Peyer's patch (tissue), 4 donors: ENCODE results near the gene GLI3. TPM values are rescaled to one million over a fixed set of nuclear protein-coding genes. Genes with fewer than 3 reads are reported as not detected.

Source experiments
- DNase-seq, 3 donors: peaks; one replicate each; pipeline ENCODE4 v3.0.0-alpha.2; 2017 to 2019
- H3K27ac ChIP-seq, 4 donors: fragments of 200-600 bp; sonication (generic); one replicate each; pipeline ENCODE4 v1.5.1; 2016 to 2019
- H3K27me3 ChIP-seq, 2 donors: fragments of 200-600 bp; sonication (generic); one replicate each; pipeline ENCODE4 v1.5.1; 2019
- H3K36me3 ChIP-seq, 3 donors: fragments of 200-600 bp; sonication (generic); one replicate each; pipeline ENCODE4 v1.5.1; 2016 to 2019
- H3K4me1 ChIP-seq, 4 donors: fragments of 200-600 bp; sonication (generic); one replicate each; pipeline ENCODE4 v1.5.1; 2016 to 2019
- H3K4me3 ChIP-seq, 4 donors: fragments of 200-600 bp; sonication (generic); 1 replicate in 3 of 4; 2 replicates in 1 of 4; pipeline ENCODE4 v1.5.1; 2016 to 2019; ENCODE audit warnings: mild to moderate bottlenecking in 1 of 4
- H3K9me3 ChIP-seq, 4 donors: fragments of 200-600 bp; sonication (generic); one replicate each; pipeline ENCODE4 v1.5.1; 2016 to 2019; ENCODE audit warnings: mild to moderate bottlenecking in 1 of 4
- POLR2A ChIP-seq, 2 donors: fragments of 450-650 bp; IDR thresholded peaks; one replicate each; pipeline ENCODE4 v1.5.1; 2017; ENCODE audit warnings: antibody characterized with exemption in 2 of 2, mild to moderate bottlenecking in 2 of 2, moderate library complexity in 2 of 2
- total RNA-seq, 4 donors: library from RNA; depleted of rRNA; stranded (reverse); fragments of >200 nt; gene quantifications; one replicate each; pipeline ENCODE4 v1.1.0, GENCODE V29; 2016
- TF ChIP-seq, protein P1 (sequence below), 6 experiments: fragments of 450-650 bp in 4 of 6; fragments of 200-600 bp in 2 of 6; sonication (generic) in 1 of 6; IDR thresholded peaks; one replicate each; pipeline ENCODE4 v1.5.1; 2017 to 2019; ENCODE audit warnings: antibody characterized with exemption in 6 of 6, mild to moderate bottlenecking in 3 of 6, moderate library complexity in 1 of 6

GLI3 gene
- total RNA-seq, 4 donors from 2014 or later = 0.53 to 30.5 (median 3.1) TPM

- H3K27me3 ChIP-seq = no peaks in the 10 kb centered on the region
- no peak overlapping the region for H3K27ac ChIP-seq
- peaks cover 0 to 5% (median 0%) of the 10 kb centered on the region in 4 donors for H3K4me1 ChIP-seq
- DNase-seq = no peak
- TF ChIP-seq, protein P1, sequence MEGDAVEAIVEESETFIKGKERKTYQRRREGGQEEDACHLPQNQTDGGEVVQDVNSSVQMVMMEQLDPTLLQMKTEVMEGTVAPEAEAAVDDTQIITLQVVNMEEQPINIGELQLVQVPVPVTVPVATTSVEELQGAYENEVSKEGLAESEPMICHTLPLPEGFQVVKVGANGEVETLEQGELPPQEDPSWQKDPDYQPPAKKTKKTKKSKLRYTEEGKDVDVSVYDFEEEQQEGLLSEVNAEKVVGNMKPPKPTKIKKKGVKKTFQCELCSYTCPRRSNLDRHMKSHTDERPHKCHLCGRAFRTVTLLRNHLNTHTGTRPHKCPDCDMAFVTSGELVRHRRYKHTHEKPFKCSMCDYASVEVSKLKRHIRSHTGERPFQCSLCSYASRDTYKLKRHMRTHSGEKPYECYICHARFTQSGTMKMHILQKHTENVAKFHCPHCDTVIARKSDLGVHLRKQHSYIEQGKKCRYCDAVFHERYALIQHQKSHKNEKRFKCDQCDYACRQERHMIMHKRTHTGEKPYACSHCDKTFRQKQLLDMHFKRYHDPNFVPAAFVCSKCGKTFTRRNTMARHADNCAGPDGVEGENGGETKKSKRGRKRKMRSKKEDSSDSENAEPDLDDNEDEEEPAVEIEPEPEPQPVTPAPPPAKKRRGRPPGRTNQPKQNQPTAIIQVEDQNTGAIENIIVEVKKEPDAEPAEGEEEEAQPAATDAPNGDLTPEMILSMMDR (IDR thresholded peaks at IDR 0.05) = no peak
- no peak for TF ChIP-seq POLR2A (IDR thresholded peaks at IDR 0.05)
- H3K4me3 ChIP-seq = no peak overlapping the region
- no peaks in the 10 kb centered on the region for H3K9me3 ChIP-seq
- H3K36me3 ChIP-seq = no peaks in the 10 kb centered on the region
Observed at GRCh38 chr7:42156291-42156865, 80.6 kb downstream of the GLI3 start.

DNA sequence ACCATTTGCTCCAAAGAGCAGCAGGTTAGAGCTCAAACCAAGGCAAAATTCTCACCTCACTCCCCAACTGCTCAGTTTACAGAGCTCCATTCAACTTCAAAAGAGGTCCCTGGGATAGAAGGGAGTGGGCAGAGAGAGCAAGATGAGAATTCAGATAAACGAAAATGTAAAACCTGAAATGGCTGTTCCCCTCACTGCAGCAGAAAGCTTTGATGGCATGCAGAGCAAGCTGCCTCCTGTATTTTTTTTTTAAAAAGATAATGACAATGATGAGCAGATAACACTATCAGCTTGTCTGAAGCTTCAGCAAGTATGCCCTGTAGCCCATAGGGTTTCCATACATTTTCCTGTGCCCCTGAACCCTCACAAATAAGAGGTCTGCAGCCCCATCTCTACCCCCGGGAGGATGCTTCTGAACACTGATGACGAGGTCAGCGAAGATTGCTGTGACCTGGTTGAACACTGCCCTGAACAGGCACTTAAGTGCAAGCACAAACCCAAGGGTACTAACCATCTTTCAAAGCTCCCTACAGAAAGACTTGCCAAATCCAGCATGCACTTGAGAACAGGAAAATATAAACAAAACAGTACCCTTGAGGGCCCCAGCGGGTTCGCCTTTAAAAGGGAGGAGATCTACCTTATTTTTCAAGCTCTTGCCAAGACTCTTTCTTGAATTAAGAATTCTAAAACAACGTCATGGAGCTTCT is 81.3 kb downstream of the GLI3 start:
- TF ChIP-seq, protein P1 (IDR thresholded peaks at IDR 0.05) = no peak
- no peak for TF ChIP-seq POLR2A (IDR thresholded peaks at IDR 0.05)
- no peak overlapping the region for H3K4me3 ChIP-seq
- H3K27ac ChIP-seq = no peak overlapping the region
- H3K27me3 ChIP-seq = no peaks in the 10 kb centered on the region
- H3K36me3 ChIP-seq = no peaks in the 10 kb centered on the region
- H3K4me1 ChIP-seq = peaks cover 0 to 5% (median 0%) of the 10 kb centered on the region in 4 donors
- DNase-seq = no peak
- H3K9me3 ChIP-seq = no peaks in the 10 kb centered on the region

DNA sequence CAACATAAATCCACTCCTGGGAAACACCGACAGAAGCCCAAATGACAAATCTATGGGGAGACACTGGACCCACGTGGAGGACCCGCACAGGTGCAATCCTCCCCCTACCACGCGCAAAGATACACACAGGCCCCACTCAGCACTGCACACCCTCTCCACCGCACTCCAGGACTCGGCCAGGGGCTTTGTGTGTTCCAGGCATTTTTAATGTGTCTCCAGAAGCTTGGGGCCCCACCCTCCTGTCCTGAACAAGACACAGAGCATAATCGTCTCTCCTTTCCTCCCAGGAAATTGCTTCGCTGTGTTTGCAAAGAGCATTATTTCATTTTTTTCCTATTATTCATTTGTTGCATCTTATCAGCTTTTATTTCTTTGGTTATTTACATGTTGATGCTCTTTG is 82.8 kb downstream of the GLI3 start:
- Histone ChIP-seq H3K4me3 (no peak overlapping the region), H3K36me3 (no peaks in the 10 kb centered on the region), H3K4me1 (peaks cover 0 to 4% (median 0%) of the 10 kb centered on the region in 4 donors), H3K27ac (no peak overlapping the region), H3K9me3 (no peaks in the 10 kb centered on the region), H3K27me3 (no peaks in the 10 kb centered on the region)
- TF ChIP-seq POLR2A (IDR thresholded peaks at IDR 0.05) = no peak
- TF ChIP-seq, protein P1 (IDR thresholded peaks at IDR 0.05) = no peak
- no peak for DNase-seq

GRCh38 chr7:42152329-42153205 is 84.4 kb downstream of the GLI3 start:
- TF ChIP-seq, protein P1 (IDR thresholded peaks at IDR 0.05) = no peak
- no peak for TF ChIP-seq POLR2A (IDR thresholded peaks at IDR 0.05)
- Histone ChIP-seq H3K4me3 (no peak overlapping the region), H3K27me3 (no peaks in the 10 kb centered on the region), H3K4me1 (no peaks in the 10 kb centered on the region), H3K27ac (no peak overlapping the region), H3K36me3 (no peaks in the 10 kb centered on the region), H3K9me3 (no peaks in the 10 kb centered on the region)
- no peak for DNase-seq

DNA sequence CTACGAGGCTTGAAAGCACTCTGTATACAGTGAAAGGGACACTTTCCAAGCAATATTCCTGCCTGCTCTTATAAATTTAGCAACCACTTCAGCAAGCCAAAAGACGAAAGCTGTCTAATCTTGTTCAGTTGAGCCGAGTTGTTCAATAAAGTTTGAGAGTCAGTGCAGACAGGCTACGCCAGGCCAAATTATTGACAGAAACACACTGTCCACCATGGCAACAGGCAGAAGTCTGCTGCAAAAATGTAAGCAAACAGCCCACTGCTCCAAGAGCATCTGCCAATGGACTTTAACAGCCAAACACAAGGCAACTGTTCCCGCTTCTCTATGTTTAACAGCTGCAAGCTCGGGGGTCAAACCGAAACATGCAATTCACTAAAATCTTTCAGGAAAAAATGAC is 85.7 kb downstream of the GLI3 start:
- H3K36me3 ChIP-seq = no peaks in the 10 kb centered on the region
- H3K4me3 ChIP-seq = no peak overlapping the region
- no peaks in the 10 kb centered on the region for H3K27me3 ChIP-seq
- TF ChIP-seq POLR2A (IDR thresholded peaks at IDR 0.05) = no peak
- TF ChIP-seq, protein P1 (IDR thresholded peaks at IDR 0.05) = no peak
- no peak for DNase-seq
- no peaks in the 10 kb centered on the region for H3K9me3 ChIP-seq
- H3K4me1 ChIP-seq = no peaks in the 10 kb centered on the region
- H3K27ac ChIP-seq = peak overlapping the region in 1 of 4 donors; percentile 17
